ENCODE measurements around the gene HOXA9. TPM values are rescaled to one million over a fixed set of nuclear protein-coding genes. Genes with fewer than 3 reads are reported as not detected.

The HOXA9 gene
- polyA plus RNA-seq, 3 donors = 0.55 to 1.9 (median 1.2) TPM

- H3K27me3 Mint-ChIP-seq (ENCODE audit: low read depth in 3 of 3) = peaks cover 91 to 100% (median 99%) of the 10 kb centered on the region in 3 donors
- H2AFZ ChIP-seq (ENCODE audit: insufficient read depth, low read depth, low read length, poor library complexity, severe bottlenecking) = no peak overlapping the region
- no peaks in the 10 kb centered on the region for H4K20me1 ChIP-seq (ENCODE audit: insufficient read depth, low read length)
- peak overlapping the region in 1 of 2 donors; percentile 92 for H3K4me3 Mint-ChIP-seq
- peaks cover 74 to 100% of the 10 kb centered on the region in 2 donors for H3K27me3 ChIP-seq (ENCODE audit: control insufficient read depth in 2 of 2, insufficient read depth in 2 of 2, low read length in 2 of 2)
- no peaks in the 10 kb centered on the region for H3K79me2 ChIP-seq (ENCODE audit: insufficient read depth, low read length)
- H3K4me2 ChIP-seq (replicated peaks; ENCODE audit: extremely low read depth, low read length, poor library complexity, severe bottlenecking) = no peak overlapping the region
- no peak overlapping the region for H3K27ac Mint-ChIP-seq
- peaks cover 47% of the 10 kb centered on the region for H3K4me1 Mint-ChIP-seq
- no peak overlapping the region for H3K4me3 ChIP-seq (replicated peaks in 1 of 3; ENCODE audit: low read depth in 2 of 3, low read length in 3 of 3)
- H3K9me3 Mint-ChIP-seq = peaks cover 11 to 56% (median 34%) of the 10 kb centered on the region in 7 donors
- intact Hi-C loops (cut with micrococcal nuclease) = no loop called here
- no peak for TF ChIP-seq CTCF (IDR thresholded peaks at IDR 0.05)
- peaks cover 12 to 25% of the 10 kb centered on the region in 2 donors for H3K36me3 Mint-ChIP-seq
- no peak for DNase-seq
- no peak overlapping the region for H3K27ac ChIP-seq (ENCODE audit: low read depth in 1 of 2, low read length in 2 of 2)
- peaks cover 23 to 59% of the 10 kb centered on the region in 2 donors for H3K9me3 ChIP-seq (replicated peaks in 1 of 2; ENCODE audit: control insufficient read depth in 1 of 2, insufficient read depth in 1 of 2, low read length in 2 of 2)
- H3K9ac ChIP-seq (ENCODE audit: insufficient read depth, low read length, poor library complexity, severe bottlenecking) = no peak overlapping the region
- H3K4me1 ChIP-seq (ENCODE audit: control insufficient read depth in 1 of 2, insufficient read depth in 2 of 2, low read length in 2 of 2) = peaks cover 43 to 49% of the 10 kb centered on the region in 2 donors
- H3K36me3 ChIP-seq (replicated peaks in 1 of 2; ENCODE audit: control insufficient read depth in 1 of 2, insufficient read depth in 2 of 2, low read length in 2 of 2) = no peaks in the 10 kb centered on the region
- 19% methylated on average over 25 of the region's 30 CpGs for WGBS (ENCODE audit: insufficient coverage)
Observed at GRCh38 chr7:27148756-27149641, 16.3 kb downstream of the HOXA9 start.

- H3K79me2 ChIP-seq (ENCODE audit: insufficient read depth, low read length) = no peaks in the 10 kb centered on the region
- peak overlapping the region in 2 of 3 experiments; percentile 17 to 52 for H3K4me3 ChIP-seq (replicated peaks in 1 of 3; ENCODE audit: low read depth in 2 of 3, low read length in 3 of 3)
- Mint-ChIP-seq H3K27me3 (ENCODE audit: low read depth in 3 of 3) (peaks cover 86 to 96% (median 94%) of the 10 kb centered on the region in 3 donors), H3K36me3 (peaks cover 12 to 25% of the 10 kb centered on the region in 2 donors), H3K9me3 (peaks cover 11 to 58% (median 39%) of the 10 kb centered on the region in 7 donors), H3K27ac (no peak overlapping the region), H3K4me3 (peak overlapping the region; percentile 67 to 92), H3K4me1 (peaks cover 47% of the 10 kb centered on the region)
- peak overlapping the region; percentile 25 for H2AFZ ChIP-seq (ENCODE audit: insufficient read depth, low read depth, low read length, poor library complexity, severe bottlenecking)
- intact Hi-C loops (cut with micrococcal nuclease) = no loop called here
- peak overlapping the region; percentile 50 for H3K4me2 ChIP-seq (replicated peaks; ENCODE audit: extremely low read depth, low read length, poor library complexity, severe bottlenecking)
- no peaks in the 10 kb centered on the region for H4K20me1 ChIP-seq (ENCODE audit: insufficient read depth, low read length)
- no peaks in the 10 kb centered on the region for H3K36me3 ChIP-seq (replicated peaks in 1 of 2; ENCODE audit: control insufficient read depth in 1 of 2, insufficient read depth in 2 of 2, low read length in 2 of 2)
- H3K4me1 ChIP-seq (ENCODE audit: control insufficient read depth in 1 of 2, insufficient read depth in 2 of 2, low read length in 2 of 2) = peaks cover 43 to 49% of the 10 kb centered on the region in 2 donors
- no peak for TF ChIP-seq CTCF (IDR thresholded peaks at IDR 0.05)
- WGBS (ENCODE audit: insufficient coverage) = 10% methylated on average over 25 of the region's 28 CpGs
- no peak overlapping the region for H3K27ac ChIP-seq (ENCODE audit: low read depth in 1 of 2, low read length in 2 of 2)
- DNase-seq = no peak
- H3K27me3 ChIP-seq (ENCODE audit: control insufficient read depth in 2 of 2, insufficient read depth in 2 of 2, low read length in 2 of 2) = peaks cover 66 to 93% of the 10 kb centered on the region in 2 donors
- H3K9ac ChIP-seq (ENCODE audit: insufficient read depth, low read length, poor library complexity, severe bottlenecking) = no peak overlapping the region
- peaks cover 26 to 51% of the 10 kb centered on the region in 2 donors for H3K9me3 ChIP-seq (replicated peaks in 1 of 2; ENCODE audit: control insufficient read depth in 1 of 2, insufficient read depth in 1 of 2, low read length in 2 of 2)
Observed at GRCh38 chr7:27148031-27148755, 17.1 kb downstream of the HOXA9 start.

Measured in CD14-positive monocyte (primary cell).